GM12878 (cell line): Measurements from ENCODE around the gene PGAP6. TPM values are rescaled to one million over a fixed set of nuclear protein-coding genes. Genes with fewer than 3 reads are reported as not detected.

Experiments
- ATF7 ChIP-seq: fragments of 450-650 bp; IDR thresholded peaks from 2 replicates; pipeline ENCODE4 v1.6.1; 2016; ENCODE audit warnings: low read depth, mild to moderate bottlenecking
- BACH1 ChIP-seq: fragments of 450-650 bp; IDR thresholded peaks from 2 replicates; pipeline ENCODE4 v1.6.1; 2017; ENCODE audit warnings: mild to moderate bottlenecking, borderline replicate concordance
- CHD2 ChIP-seq: IDR thresholded peaks from 2 replicates; pipeline ENCODE4 v1.6.1; 2011; ENCODE audit warnings: low read depth, low read length, improper control_type of control experiment, borderline replicate concordance
- CREB1 ChIP-seq: IDR thresholded peaks from 2 replicates; pipeline ENCODE4 v1.6.1; 2012; ENCODE audit warnings: low read depth, mild to moderate bottlenecking, inconsistent platforms
- ESRRA ChIP-seq: IDR thresholded peaks from 2 replicates; pipeline ENCODE4 v1.6.1; 2012; ENCODE audit warnings: mild to moderate bottlenecking, low read length, improper control_type of control experiment
- LARP7 ChIP-seq: fragments of 450-650 bp; IDR thresholded peaks from 2 replicates; pipeline ENCODE4 v1.6.1; 2017; ENCODE audit warnings: mild to moderate bottlenecking
- MEF2A ChIP-seq: IDR thresholded peaks from 2 replicates; pipeline ENCODE4 v1.6.1; 2011; ENCODE audit warnings: low read depth, mild to moderate bottlenecking, low read length, moderate library complexity; ENCODE audit not compliant: insufficient read depth
- NFIC ChIP-seq: IDR thresholded peaks from 2 replicates; pipeline ENCODE4 v1.6.1; 2012; ENCODE audit warnings: low read depth, mild to moderate bottlenecking, inconsistent platforms, low read length, moderate library complexity
- NFXL1 ChIP-seq: fragments of 450-650 bp; IDR thresholded peaks from 2 replicates; pipeline ENCODE4 v1.6.1; 2017; ENCODE audit warnings: antibody characterized with exemption, mild to moderate bottlenecking, borderline replicate concordance
- RELA ChIP-seq: fragments of 450-650 bp; IDR thresholded peaks from 2 replicates; pipeline ENCODE4 v1.8.0; 2014; ENCODE audit warnings: borderline replicate concordance; ENCODE audit not compliant: partially characterized antibody
- RFX5 ChIP-seq: IDR thresholded peaks from 2 replicates; pipeline ENCODE4 v1.6.1; 2011; ENCODE audit warnings: low read depth, low read length, improper control_type of control experiment
- TBL1XR1 ChIP-seq: IDR thresholded peaks from 2 replicates; pipeline ENCODE4 v1.6.1; 2012; ENCODE audit warnings: low read depth, low read length, improper control_type of control experiment
- YBX1 ChIP-seq: fragments of 450-650 bp; IDR thresholded peaks from 2 replicates; pipeline ENCODE4 v1.6.1; 2016; ENCODE audit warnings: antibody characterized with exemption
- ZNF217 ChIP-seq: fragments of 450-650 bp; IDR thresholded peaks from 2 replicates; pipeline ENCODE4 v1.6.1; 2017; ENCODE audit warnings: antibody characterized with exemption, mild to moderate bottlenecking
- ZNF622 ChIP-seq: fragments of 450-650 bp; IDR thresholded peaks from 2 replicates; pipeline ENCODE4 v1.6.1; 2017; ENCODE audit warnings: mild to moderate bottlenecking, inconsistent platforms
- polyA plus RNA-seq, 11 experiments: library from polyadenylated mRNA; depleted of rRNA in 4 of 11; unstranded in 6 of 11; stranded (reverse) in 5 of 11; fragments of >200 nt; fragmentation: Nextera tagmentation in 4 of 11; fragmentation: Illumina TruSeq in 1 of 11; extraction: Ambion mirVana in 4 of 11; extraction: Trizol in 1 of 11; gene quantifications; 1 replicate in 1 of 11; 2 replicates in 10 of 11; pipeline versions ENCODE4 v1.2.1 to v1.2.3, GENCODE V29; 2011 to 2016; ENCODE audit warnings: inconsistent platforms in 2 of 11, missing spikeins in 2 of 11, low read depth in 1 of 11
- total RNA-seq, 4 experiments: library from RNA; depleted of rRNA in 3 of 4; stranded (reverse); fragments of >200 nt in 3 of 4; fragmentation: Illumina TruSeq in 1 of 4; extraction: Trizol in 1 of 4; gene quantifications; 2 replicates each; pipeline versions ENCODE4 v1.2.1 to v1.2.3, GENCODE V29; 2013 to 2021
- TF ChIP-seq, protein P1 (sequence below): fragments of 450-650 bp; IDR thresholded peaks from 2 replicates; pipeline ENCODE4 v1.6.1; 2016; ENCODE audit warnings: mild to moderate bottlenecking, moderate library complexity, borderline replicate concordance
- TF ChIP-seq, protein P2 (sequence below): IDR thresholded peaks from 2 replicates; pipeline ENCODE4 v1.6.1; 2012; ENCODE audit warnings: low read depth, low read length, improper control_type of control experiment
- TF ChIP-seq, protein P3 (sequence below): fragments of 450-650 bp; IDR thresholded peaks from 2 replicates; pipeline ENCODE4 v1.6.1; 2017; ENCODE audit warnings: low read depth, mild to moderate bottlenecking, moderate library complexity
- TF ChIP-seq, protein P4 (sequence below): fragments of 450-650 bp; formaldehyde crosslinking; IDR thresholded peaks from 2 replicates; pipeline ENCODE4 v1.5.0; 2022; ENCODE audit warnings: mild to moderate bottlenecking, missing genetic modification characterization
- TF ChIP-seq, protein P5 (sequence below): fragments of 450-650 bp; IDR thresholded peaks from 2 replicates; pipeline ENCODE4 v1.6.1; 2017; ENCODE audit warnings: mild to moderate bottlenecking

PGAP6 gene
- total and polyA plus RNA-seq, 10 of the 15 experiments (the other 5 are each of a cell fraction or from before 2014, with no cell fraction given): 0.76 to 48.8 (median 18.4) TPM

DNA sequence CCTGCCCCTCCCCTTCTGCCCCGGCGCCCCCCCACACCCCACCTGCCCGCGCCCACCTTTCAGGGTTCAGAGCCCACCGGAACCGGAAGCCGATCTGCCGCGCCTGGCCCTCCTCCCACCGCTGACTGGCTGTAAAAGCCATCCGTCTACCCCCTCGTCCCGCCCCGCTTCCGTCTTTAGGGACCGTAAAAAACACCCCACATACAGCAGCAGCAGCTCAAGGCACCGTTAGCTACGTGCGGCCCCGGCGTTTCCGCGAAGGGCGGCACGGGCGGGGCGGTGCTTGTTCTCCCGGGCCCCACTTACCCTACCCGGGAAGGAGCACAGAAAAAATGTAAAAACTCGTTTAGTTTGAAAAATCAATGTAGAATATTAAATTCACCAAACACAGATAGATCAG lies 11.3 kb downstream of the PGAP6 start, which contains the start of gene MRPL28 (continued):
- TF ChIP-seq, protein P1, sequence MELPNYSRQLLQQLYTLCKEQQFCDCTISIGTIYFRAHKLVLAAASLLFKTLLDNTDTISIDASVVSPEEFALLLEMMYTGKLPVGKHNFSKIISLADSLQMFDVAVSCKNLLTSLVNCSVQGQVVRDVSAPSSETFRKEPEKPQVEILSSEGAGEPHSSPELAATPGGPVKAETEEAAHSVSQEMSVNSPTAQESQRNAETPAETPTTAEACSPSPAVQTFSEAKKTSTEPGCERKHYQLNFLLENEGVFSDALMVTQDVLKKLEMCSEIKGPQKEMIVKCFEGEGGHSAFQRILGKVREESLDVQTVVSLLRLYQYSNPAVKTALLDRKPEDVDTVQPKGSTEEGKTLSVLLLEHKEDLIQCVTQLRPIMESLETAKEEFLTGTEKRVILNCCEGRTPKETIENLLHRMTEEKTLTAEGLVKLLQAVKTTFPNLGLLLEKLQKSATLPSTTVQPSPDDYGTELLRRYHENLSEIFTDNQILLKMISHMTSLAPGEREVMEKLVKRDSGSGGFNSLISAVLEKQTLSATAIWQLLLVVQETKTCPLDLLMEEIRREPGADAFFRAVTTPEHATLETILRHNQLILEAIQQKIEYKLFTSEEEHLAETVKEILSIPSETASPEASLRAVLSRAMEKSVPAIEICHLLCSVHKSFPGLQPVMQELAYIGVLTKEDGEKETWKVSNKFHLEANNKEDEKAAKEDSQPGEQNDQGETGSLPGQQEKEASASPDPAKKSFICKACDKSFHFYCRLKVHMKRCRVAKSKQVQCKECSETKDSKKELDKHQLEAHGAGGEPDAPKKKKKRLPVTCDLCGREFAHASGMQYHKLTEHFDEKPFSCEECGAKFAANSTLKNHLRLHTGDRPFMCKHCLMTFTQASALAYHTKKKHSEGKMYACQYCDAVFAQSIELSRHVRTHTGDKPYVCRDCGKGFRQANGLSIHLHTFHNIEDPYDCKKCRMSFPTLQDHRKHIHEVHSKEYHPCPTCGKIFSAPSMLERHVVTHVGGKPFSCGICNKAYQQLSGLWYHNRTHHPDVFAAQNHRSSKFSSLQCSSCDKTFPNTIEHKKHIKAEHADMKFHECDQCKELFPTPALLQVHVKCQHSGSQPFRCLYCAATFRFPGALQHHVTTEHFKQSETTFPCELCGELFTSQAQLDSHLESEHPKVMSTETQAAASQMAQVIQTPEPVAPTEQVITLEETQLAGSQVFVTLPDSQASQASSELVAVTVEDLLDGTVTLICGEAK: peak; percentile 92
- TF ChIP-seq MEF2A (no peak), ZNF622 (no peak), NFIC (no peak), ATF7 (peak; percentile 13; the same call in 1 of the 2 replicates), CHD2 (peak; percentile 90), NFXL1 (no peak), TBL1XR1 (no peak), RFX5 (no peak), ESRRA (no peak), ZNF217 (no peak), LARP7 (no peak), YBX1 (no peak), RELA (no peak), BACH1 (0 out of 2 replicates have a peak, but pooled peaks have one; percentile 23), CREB1 (peak; percentile 77)
- TF ChIP-seq, protein P2, sequence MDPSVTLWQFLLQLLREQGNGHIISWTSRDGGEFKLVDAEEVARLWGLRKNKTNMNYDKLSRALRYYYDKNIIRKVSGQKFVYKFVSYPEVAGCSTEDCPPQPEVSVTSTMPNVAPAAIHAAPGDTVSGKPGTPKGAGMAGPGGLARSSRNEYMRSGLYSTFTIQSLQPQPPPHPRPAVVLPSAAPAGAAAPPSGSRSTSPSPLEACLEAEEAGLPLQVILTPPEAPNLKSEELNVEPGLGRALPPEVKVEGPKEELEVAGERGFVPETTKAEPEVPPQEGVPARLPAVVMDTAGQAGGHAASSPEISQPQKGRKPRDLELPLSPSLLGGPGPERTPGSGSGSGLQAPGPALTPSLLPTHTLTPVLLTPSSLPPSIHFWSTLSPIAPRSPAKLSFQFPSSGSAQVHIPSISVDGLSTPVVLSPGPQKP: peak; percentile 64
- TF ChIP-seq, protein P3, sequence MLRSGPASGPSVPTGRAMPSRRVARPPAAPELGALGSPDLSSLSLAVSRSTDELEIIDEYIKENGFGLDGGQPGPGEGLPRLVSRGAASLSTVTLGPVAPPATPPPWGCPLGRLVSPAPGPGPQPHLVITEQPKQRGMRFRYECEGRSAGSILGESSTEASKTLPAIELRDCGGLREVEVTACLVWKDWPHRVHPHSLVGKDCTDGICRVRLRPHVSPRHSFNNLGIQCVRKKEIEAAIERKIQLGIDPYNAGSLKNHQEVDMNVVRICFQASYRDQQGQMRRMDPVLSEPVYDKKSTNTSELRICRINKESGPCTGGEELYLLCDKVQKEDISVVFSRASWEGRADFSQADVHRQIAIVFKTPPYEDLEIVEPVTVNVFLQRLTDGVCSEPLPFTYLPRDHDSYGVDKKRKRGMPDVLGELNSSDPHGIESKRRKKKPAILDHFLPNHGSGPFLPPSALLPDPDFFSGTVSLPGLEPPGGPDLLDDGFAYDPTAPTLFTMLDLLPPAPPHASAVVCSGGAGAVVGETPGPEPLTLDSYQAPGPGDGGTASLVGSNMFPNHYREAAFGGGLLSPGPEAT: peak; percentile 48; the same call in 1 of the 2 replicates
- TF ChIP-seq, protein P4, sequence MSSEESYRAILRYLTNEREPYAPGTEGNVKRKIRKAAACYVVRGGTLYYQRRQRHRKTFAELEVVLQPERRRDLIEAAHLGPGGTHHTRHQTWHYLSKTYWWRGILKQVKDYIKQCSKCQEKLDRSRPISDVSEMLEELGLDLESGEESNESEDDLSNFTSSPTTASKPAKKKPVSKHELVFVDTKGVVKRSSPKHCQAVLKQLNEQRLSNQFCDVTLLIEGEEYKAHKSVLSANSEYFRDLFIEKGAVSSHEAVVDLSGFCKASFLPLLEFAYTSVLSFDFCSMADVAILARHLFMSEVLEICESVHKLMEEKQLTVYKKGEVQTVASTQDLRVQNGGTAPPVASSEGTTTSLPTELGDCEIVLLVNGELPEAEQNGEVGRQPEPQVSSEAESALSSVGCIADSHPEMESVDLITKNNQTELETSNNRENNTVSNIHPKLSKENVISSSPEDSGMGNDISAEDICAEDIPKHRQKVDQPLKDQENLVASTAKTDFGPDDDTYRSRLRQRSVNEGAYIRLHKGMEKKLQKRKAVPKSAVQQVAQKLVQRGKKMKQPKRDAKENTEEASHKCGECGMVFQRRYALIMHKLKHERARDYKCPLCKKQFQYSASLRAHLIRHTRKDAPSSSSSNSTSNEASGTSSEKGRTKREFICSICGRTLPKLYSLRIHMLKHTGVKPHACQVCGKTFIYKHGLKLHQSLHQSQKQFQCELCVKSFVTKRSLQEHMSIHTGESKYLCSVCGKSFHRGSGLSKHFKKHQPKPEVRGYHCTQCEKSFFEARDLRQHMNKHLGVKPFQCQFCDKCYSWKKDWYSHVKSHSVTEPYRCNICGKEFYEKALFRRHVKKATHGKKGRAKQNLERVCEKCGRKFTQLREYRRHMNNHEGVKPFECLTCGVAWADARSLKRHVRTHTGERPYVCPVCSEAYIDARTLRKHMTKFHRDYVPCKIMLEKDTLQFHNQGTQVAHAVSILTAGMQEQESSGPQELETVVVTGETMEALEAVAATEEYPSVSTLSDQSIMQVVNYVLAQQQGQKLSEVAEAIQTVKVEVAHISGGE (CRISPR knock-in tag): no peak
- TF ChIP-seq, protein P5, sequence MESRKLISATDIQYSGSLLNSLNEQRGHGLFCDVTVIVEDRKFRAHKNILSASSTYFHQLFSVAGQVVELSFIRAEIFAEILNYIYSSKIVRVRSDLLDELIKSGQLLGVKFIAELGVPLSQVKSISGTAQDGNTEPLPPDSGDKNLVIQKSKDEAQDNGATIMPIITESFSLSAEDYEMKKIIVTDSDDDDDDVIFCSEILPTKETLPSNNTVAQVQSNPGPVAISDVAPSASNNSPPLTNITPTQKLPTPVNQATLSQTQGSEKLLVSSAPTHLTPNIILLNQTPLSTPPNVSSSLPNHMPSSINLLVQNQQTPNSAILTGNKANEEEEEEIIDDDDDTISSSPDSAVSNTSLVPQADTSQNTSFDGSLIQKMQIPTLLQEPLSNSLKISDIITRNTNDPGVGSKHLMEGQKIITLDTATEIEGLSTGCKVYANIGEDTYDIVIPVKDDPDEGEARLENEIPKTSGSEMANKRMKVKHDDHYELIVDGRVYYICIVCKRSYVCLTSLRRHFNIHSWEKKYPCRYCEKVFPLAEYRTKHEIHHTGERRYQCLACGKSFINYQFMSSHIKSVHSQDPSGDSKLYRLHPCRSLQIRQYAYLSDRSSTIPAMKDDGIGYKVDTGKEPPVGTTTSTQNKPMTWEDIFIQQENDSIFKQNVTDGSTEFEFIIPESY: no peak
